Ishikawa (cell line): Measurements from ENCODE around the gene GPER1.

Experiments used
- CEBPB ChIP-seq: IDR thresholded peaks from 2 replicates; pipeline ENCODE4 v1.6.1; 2012
- CREB1 ChIP-seq: IDR thresholded peaks from 2 replicates; pipeline ENCODE4 v1.6.1; 2012; ENCODE audit warnings: low read depth
- EGR1 ChIP-seq: IDR thresholded peaks from 2 replicates; pipeline ENCODE4 v1.6.1; 2012
- EP300 ChIP-seq: IDR thresholded peaks from 2 replicates; pipeline ENCODE4 v1.6.1; 2012; ENCODE audit warnings: borderline replicate concordance
- FOXM1 ChIP-seq: IDR thresholded peaks from 2 replicates; pipeline ENCODE4 v1.6.1; 2012; ENCODE audit warnings: low read depth, borderline replicate concordance
- MAX ChIP-seq: IDR thresholded peaks from 2 replicates; pipeline ENCODE4 v1.6.1; 2012
- NFIC ChIP-seq: IDR thresholded peaks from 2 replicates; pipeline ENCODE4 v1.6.1; 2012
- RAD21 ChIP-seq: IDR thresholded peaks from 2 replicates; pipeline ENCODE4 v1.6.1; 2012; ENCODE audit warnings: low read depth
- REST ChIP-seq: IDR thresholded peaks from 2 replicates; pipeline ENCODE4 v1.6.1; 2012; ENCODE audit warnings: low read depth, mild to moderate bottlenecking
- TAF1 ChIP-seq: IDR thresholded peaks from 2 replicates; pipeline ENCODE4 v1.6.1; 2012; ENCODE audit warnings: low read depth, mild to moderate bottlenecking
- TCF12 ChIP-seq: IDR thresholded peaks from 2 replicates; pipeline ENCODE4 v1.6.1; 2012; ENCODE audit warnings: low read depth
- TEAD4 ChIP-seq: IDR thresholded peaks from 2 replicates; pipeline ENCODE4 v1.6.1; 2012
- USF1 ChIP-seq: IDR thresholded peaks from 2 replicates; pipeline ENCODE4 v1.6.1; 2012
- YY1 ChIP-seq: IDR thresholded peaks from 2 replicates; pipeline ENCODE4 v1.6.1; 2012; ENCODE audit warnings: low read depth
- ZBTB7A ChIP-seq: IDR thresholded peaks from 2 replicates; pipeline ENCODE4 v1.6.1; 2012; ENCODE audit warnings: low read depth

Gene GPER1

GRCh38 chr7:1111156-1111555 is 23.2 kb downstream of the GPER1 start:
- TF ChIP-seq EP300 (no peak), TAF1 (no peak), FOXM1 (no peak), USF1 (no peak), RAD21 (no peak), ZBTB7A (no peak), CEBPB (no peak), CREB1 (no peak), MAX (no peak), YY1 (no peak), TCF12 (no peak)

GRCh38 chr7:1112109-1112508 is 24.2 kb downstream of the GPER1 start:
- no peak for TF ChIP-seq USF1
- TF ChIP-seq EP300: no peak
- TF ChIP-seq CEBPB: no peak
- TF ChIP-seq EGR1: no peak
- TF ChIP-seq RAD21: no peak
- no peak for TF ChIP-seq ZBTB7A
- TF ChIP-seq FOXM1: no peak
- TF ChIP-seq CREB1: no peak
- no peak for TF ChIP-seq YY1
- no peak for TF ChIP-seq TCF12
- no peak for TF ChIP-seq REST

GRCh38 chr7:1112625-1113547 is 25.0 kb downstream of the GPER1 start:
- no peak for TF ChIP-seq RAD21
- no peak for TF ChIP-seq YY1
- no peak for TF ChIP-seq CREB1
- no peak for TF ChIP-seq TCF12
- TF ChIP-seq NFIC: no peak
- TF ChIP-seq TAF1: no peak
- no peak for TF ChIP-seq REST
- TF ChIP-seq EP300: no peak
- TF ChIP-seq ZBTB7A: no peak
- no peak for TF ChIP-seq EGR1
- no peak for TF ChIP-seq CEBPB
- no peak for TF ChIP-seq TEAD4
- TF ChIP-seq MAX: no peak
- TF ChIP-seq USF1: no peak
- TF ChIP-seq FOXM1: no peak

GRCh38 chr7:1113548-1113885 is 25.6 kb downstream of the GPER1 start:
- TF ChIP-seq TEAD4: no peak
- TF ChIP-seq CREB1: no peak

- TF ChIP-seq USF1 (no peak), REST (no peak), TAF1 (no peak), MAX (no peak), CEBPB (no peak), TEAD4 (no peak), NFIC (no peak), YY1 (no peak), TCF12 (no peak), FOXM1 (no peak), CREB1 (no peak), EGR1 (no peak), EP300 (no peak), RAD21 (no peak), ZBTB7A (no peak)
Measured at GRCh38 chr7:1114088-1114487, 26.2 kb downstream of the GPER1 start.
